ENCODE results near the gene ATP6V1C2. TPM values are rescaled to one million over a fixed set of nuclear protein-coding genes. Genes with fewer than 3 reads are reported as not detected.

ATP6V1C2 gene
- total RNA-seq, 1 donor from 2014 or later: not detected

GRCh38 chr2:10712185-10712809 is 9.1 kb upstream of the ATP6V1C2 start:
- no peak for TF ChIP-seq CTCF (IDR thresholded peaks at IDR 0.05; ENCODE audit: unreplicated experiment)
- peaks cover 4% of the 10 kb centered on the region for H3K27me3 Mint-ChIP-seq (ENCODE audit: unreplicated experiment)
- no peak overlapping the region for H3K4me3 Mint-ChIP-seq (ENCODE audit: unreplicated experiment)
- H3K4me1 Mint-ChIP-seq (ENCODE audit: unreplicated experiment): peaks cover 10% of the 10 kb centered on the region
- DNase-seq (ENCODE audit: low spot score): no peak
- H3K9me3 Mint-ChIP-seq (ENCODE audit: unreplicated experiment): no peaks in the 10 kb centered on the region
- no peaks in the 10 kb centered on the region for H3K36me3 Mint-ChIP-seq (ENCODE audit: low read depth, unreplicated experiment)
- H3K27ac Mint-ChIP-seq (ENCODE audit: unreplicated experiment): no peak overlapping the region

DNA sequence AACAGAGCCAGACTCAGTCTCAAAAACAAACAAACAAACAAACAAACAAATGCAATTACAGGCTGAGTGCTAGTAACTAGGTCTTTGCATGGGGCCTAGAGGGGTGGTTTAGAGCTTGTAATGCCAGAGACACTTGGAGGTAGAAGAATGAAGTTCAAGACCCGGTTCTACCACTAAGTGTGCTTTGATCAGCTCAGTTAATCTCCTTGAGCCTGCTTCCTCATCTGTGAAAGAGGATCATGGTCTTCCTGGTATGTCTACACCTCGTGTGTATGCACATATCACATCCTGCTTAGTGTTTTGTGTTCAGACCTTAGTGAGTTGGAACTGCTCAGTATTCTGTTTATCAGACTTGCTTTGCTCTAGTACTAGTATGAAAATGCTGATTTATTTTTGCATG is 4.8 kb upstream of the ATP6V1C2 start:
- Mint-ChIP-seq H3K27me3 (ENCODE audit: unreplicated experiment) (peaks cover 6% of the 10 kb centered on the region), H3K4me1 (ENCODE audit: unreplicated experiment) (peaks cover 10% of the 10 kb centered on the region), H3K9me3 (ENCODE audit: unreplicated experiment) (no peaks in the 10 kb centered on the region), H3K4me3 (ENCODE audit: unreplicated experiment) (no peak overlapping the region), H3K27ac (ENCODE audit: unreplicated experiment) (no peak overlapping the region), H3K36me3 (ENCODE audit: low read depth, unreplicated experiment) (no peaks in the 10 kb centered on the region)
- no peak for TF ChIP-seq CTCF (IDR thresholded peaks at IDR 0.05; ENCODE audit: unreplicated experiment)
- DNase-seq (ENCODE audit: low spot score): no peak

- peaks cover 10% of the 10 kb centered on the region for H3K27me3 Mint-ChIP-seq (ENCODE audit: unreplicated experiment)
- no peak overlapping the region for H3K27ac Mint-ChIP-seq (ENCODE audit: unreplicated experiment)
- peaks cover 8% of the 10 kb centered on the region for H3K4me1 Mint-ChIP-seq (ENCODE audit: unreplicated experiment)
- no peak overlapping the region for H3K4me3 Mint-ChIP-seq (ENCODE audit: unreplicated experiment)
- no peak for TF ChIP-seq CTCF (IDR thresholded peaks at IDR 0.05; ENCODE audit: unreplicated experiment)
- DNase-seq (ENCODE audit: low spot score): no peak
- peaks cover 3% of the 10 kb centered on the region for H3K36me3 Mint-ChIP-seq (ENCODE audit: low read depth, unreplicated experiment)
- H3K9me3 Mint-ChIP-seq (ENCODE audit: unreplicated experiment): no peaks in the 10 kb centered on the region
These were observed 3.8 kb upstream of the ATP6V1C2 start for GRCh38 chr2:10717628-10718027.

GRCh38 chr2:10720306-10720705 is 1.1 kb upstream of the ATP6V1C2 start:
- Mint-ChIP-seq H3K9me3 (ENCODE audit: unreplicated experiment) (no peaks in the 10 kb centered on the region), H3K27me3 (ENCODE audit: unreplicated experiment) (peaks cover 17% of the 10 kb centered on the region), H3K27ac (ENCODE audit: unreplicated experiment) (no peak overlapping the region), H3K36me3 (ENCODE audit: low read depth, unreplicated experiment) (peaks cover 7% of the 10 kb centered on the region), H3K4me1 (ENCODE audit: unreplicated experiment) (peaks cover 12% of the 10 kb centered on the region), H3K4me3 (ENCODE audit: unreplicated experiment) (peak overlapping the region; percentile 71)
- TF ChIP-seq CTCF (IDR thresholded peaks at IDR 0.05; ENCODE audit: unreplicated experiment): no peak
- no peak for DNase-seq (ENCODE audit: low spot score)

DNA sequence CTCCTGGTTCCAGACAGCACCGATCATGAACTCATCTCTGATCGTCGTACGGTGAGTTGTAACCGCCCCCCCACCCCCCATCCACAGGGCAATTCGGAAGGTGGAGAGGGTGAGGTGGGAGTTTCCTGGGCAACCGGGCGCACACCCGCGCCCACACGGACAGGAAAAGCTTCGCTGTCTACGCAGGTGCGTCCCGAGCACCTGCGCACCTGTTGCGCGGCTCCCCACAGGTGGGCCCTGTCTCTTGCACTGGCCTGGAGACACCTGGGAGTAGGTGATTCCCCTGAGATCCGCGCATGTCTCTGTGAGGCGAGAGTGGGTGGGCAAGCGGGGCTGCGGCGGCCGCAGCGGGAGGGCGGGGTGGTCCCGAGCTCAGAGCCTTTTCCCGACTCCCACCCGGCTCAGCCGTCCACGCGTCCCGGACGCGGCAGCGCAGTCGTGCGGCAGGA is 459 bp upstream of the ATP6V1C2 start:
- peak overlapping the region; percentile 71 for H3K4me3 Mint-ChIP-seq (ENCODE audit: unreplicated experiment)
- H3K27ac Mint-ChIP-seq (ENCODE audit: unreplicated experiment): no peak overlapping the region
- no peaks in the 10 kb centered on the region for H3K9me3 Mint-ChIP-seq (ENCODE audit: unreplicated experiment)
- no peak for DNase-seq (ENCODE audit: low spot score)
- TF ChIP-seq CTCF (IDR thresholded peaks at IDR 0.05; ENCODE audit: unreplicated experiment): no peak
- H3K27me3 Mint-ChIP-seq (ENCODE audit: unreplicated experiment): peaks cover 17% of the 10 kb centered on the region
- peaks cover 12% of the 10 kb centered on the region for H3K4me1 Mint-ChIP-seq (ENCODE audit: unreplicated experiment)
- H3K36me3 Mint-ChIP-seq (ENCODE audit: low read depth, unreplicated experiment): peaks cover 7% of the 10 kb centered on the region
